HG02678 (cell line): ENCODE measurements around the gene SMURF1.
"Not testable (repeated sequence)": the region's sequence is repeated elsewhere in the genome, so short reads cannot be mapped to it uniquely, and the experiment has no call there.

ENCODE experiments used
- ATAC-seq: cut with Tn5 transposase; IDR thresholded peaks from one replicate; pipeline ENCODE4 v1.9.1; 2021; ENCODE audit warnings: mild to moderate bottlenecking, moderate library complexity; ENCODE audit not compliant: unreplicated experiment

Gene SMURF1

DNA sequence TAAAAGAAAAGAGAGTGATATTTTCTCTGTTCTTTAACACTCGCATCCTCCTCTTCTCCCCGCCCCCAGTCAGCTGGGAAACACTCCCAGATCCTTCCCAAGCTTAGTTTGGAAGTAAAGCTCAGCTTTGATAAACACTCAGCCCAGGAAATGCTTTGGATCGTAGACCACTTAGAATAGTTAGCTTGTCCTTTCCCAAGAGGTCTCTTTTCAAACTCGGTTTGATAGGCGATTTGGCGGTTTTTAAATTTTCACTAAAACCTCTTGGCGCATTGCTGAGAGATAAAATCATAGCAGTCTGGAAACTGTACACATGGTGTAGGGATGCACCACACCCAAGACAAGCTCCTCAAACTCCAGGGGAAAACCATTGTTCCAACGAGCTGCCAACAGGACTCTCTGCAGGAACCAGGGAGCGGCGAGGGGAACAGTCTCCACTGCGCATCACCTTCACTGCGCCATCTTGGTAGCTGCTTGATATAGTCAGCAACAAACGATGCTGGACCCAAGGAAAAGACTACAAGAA is 22.3 kb downstream of the SMURF1 start:
- ATAC-seq: no peak

DNA sequence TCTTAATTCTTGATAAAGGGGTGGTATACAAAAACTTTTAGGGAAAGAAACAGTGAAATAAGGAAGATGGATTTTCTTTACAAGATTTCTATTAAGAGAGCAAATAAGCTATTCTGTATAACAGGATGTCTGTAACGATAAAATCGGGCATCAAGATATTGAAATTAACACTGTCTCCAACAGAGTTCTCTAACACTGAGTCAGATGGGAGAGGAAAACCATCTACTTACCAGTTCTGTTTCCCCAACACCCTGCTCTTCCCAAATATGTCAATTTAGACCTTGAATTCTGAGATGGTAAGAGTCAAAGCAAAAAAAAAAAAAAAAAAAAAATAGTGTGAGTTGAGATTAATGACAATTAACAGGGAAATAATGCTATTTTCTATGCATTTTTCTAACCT is 23.0 kb downstream of the SMURF1 start:
- no peak for ATAC-seq

DNA sequence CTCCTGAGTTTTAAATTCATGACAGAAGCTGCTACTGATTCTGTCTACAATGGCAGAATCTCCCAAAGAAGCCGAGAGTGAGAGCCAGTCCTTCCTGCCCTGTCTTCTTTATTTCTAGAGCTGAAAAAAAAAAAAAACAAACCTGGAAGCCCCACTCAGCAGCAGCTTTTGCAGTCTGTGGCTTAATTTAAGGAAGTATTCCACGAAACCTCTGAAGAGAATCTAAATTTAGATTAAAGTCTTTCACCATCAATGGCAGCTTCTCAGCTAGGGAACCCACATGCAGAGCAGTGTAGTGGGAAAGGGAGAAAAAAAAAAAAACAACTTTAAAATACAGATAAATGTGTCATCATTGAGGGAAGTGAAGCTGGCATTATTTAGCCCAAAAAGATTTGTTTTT is 23.4 kb downstream of the SMURF1 start:
- ATAC-seq: no peak

DNA sequence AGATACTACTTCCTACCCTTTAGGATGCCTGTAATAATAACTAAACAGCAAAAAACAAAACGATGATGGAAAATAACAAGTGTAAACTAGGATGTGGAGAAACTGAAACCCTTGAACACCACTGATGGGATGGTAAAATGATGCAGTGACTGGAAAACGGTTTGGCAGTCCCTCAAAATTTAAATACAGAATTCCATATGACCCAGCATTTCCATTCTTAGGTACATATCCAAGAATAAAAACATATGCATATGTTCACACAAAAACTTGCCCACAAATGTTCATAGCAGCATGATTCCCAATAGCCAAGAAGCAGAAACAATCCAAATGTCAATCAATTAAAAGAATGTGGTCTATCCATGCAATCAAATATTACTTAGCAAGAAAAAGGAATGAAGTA is 25.8 kb downstream of the SMURF1 start:
- ATAC-seq: no peak

DNA sequence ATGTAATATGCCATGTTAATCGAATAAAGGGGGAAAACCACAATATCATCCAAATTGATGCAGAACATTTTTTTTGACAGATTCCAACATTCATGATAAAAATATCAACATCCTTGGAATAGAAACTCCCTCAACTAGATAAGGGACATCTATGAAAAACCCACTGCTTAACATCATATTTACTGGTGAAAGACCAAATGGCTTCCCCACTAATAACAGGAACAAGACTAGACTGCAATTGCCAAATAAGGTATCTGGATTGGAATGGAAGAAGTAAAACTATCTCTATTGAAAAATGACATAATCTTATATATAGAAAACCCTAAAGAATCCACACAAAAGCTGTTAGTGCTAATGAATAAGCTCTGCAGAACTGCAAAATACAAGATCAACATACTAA is 27.8 kb downstream of the SMURF1 start:
- no peak for ATAC-seq

DNA sequence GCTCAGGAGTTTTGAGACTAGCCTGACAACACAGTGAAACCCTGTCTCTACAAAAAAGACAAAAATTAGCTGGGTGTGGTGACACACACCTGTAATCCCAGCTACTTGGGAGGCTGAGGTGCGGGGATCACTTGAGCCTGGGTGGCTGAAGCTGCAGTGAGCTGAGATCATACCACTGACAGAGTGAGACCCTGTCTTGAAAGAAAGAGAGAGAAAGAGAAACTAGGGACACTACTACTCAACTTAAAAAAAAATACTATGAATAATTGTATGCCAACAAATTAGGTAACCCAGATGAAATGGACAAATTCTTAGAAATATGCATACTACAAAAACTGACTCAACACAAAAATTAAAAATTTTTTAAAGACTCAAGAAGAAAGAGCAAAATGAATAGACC is 28.5 kb downstream of the SMURF1 start:
- no peak for ATAC-seq

DNA sequence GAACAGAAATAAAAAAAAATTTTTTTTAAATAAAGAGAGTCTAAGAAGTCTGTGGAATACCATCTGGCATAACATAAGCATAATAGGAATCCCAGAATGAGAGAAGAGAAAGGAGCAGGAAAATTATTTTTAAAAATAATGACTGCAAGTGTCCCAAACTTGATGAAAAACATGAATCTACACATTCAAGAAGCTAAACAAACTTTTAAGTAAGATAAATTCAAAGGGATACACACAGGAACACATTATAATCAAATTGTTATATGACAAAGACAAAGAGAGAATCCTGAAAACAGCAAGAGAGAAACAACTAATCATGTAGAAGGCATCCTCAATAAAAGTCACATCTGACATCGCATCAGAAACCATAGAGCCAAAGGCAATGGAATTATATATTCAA is 30.9 kb downstream of the SMURF1 start:
- no peak for ATAC-seq

DNA sequence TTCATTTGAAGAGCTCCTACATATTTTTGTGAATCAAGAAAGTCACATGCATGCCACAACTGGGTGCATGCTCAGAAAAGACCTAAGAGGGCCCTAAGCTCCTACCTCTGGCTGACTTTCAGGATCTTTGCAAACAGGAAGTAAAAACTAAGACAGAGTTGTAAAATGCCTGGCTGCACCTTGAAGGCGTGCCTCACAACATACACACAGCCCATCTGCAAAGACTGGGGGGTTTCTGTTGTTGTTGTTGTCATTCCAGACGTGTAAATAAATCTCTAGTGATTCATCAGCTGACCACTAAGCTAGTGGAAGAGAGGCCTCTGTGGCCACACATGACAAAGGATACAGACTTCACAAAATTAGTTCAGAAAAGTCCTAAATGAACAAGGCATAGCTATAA is 31.8 kb downstream of the SMURF1 start:
- peak; percentile 77 for ATAC-seq

DNA sequence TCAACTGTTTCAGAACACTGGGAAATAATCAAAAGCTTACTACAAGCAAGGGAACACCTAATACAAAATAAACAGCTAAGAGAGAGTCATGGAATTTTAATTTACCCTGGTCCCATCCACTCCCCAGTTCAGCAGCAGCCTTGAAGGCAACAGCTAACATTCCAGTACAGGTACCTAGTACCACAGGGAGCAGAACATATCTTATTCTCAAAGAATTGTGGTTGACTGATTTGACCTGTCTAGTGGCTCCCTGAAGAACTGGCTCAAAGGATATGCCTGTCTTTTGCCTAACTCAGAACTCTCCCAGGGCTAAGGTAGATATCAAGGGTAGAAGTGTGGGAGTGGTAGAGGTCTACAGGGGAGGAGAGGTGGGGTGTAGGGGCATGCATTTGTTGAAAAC is 32.3 kb downstream of the SMURF1 start:
- no peak for ATAC-seq

DNA sequence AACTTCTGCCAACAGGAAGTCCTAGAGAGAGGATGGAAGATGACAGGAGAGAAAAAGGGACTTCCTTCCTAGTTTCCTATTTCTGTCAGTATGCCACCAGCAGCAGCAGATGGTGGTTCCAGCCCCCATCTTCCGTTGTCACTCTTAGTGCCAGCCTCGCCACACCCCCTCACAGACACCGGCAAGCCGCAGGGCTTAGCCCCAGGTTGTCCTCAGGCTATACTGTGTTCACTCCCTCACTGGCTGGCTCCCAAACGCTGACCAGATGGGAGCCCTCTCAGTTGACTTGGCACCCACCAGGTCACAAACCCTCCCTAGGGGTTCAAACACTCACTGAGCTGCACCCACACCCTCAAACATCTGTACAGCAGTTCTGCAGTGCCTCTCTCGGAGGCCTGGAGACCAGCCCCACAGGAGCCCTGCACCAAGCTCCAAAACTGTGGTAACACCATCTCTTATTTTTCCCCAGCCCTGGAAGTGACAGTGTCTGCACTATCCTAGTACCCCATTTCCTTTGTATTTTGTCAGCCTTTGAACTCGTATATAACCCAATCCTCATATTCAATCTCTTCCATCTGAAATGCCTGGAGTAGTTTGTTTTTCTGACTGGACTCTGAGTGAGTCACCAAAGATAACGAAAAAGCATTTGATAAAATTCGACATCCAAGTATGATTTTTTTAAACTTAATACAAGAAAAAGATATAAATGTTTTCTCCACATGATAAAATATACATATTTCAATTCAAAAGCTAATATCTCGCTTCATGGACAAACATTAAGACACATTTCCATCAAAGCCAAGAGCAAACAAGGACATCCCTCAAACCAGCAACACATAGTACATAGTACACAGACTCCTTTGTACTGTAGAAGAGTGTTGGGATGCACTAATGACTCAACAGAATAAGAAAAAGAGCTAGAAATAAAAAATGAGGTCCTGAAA is 34.5 kb downstream of the SMURF1 start:
- ATAC-seq: no peak

DNA sequence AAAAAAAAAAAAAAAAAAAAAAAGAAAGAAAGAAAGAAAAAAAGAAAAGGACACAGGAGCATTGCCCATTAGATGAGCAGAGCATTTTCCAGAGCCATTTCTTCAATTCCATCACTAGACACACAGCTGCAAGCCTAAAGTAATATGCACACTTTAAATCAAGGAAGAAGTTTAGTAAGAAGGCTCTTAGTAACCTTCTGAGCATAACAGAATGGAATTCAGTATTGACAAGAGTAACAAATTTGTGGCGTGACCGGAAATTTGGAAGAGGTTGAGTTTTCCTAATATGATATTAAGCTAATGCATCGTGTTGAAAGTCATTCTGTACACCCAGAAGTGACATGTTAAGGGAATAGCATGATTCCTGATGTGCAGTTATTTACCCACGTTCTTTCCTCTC is 35.3 kb downstream of the SMURF1 start:
- no peak for ATAC-seq

DNA sequence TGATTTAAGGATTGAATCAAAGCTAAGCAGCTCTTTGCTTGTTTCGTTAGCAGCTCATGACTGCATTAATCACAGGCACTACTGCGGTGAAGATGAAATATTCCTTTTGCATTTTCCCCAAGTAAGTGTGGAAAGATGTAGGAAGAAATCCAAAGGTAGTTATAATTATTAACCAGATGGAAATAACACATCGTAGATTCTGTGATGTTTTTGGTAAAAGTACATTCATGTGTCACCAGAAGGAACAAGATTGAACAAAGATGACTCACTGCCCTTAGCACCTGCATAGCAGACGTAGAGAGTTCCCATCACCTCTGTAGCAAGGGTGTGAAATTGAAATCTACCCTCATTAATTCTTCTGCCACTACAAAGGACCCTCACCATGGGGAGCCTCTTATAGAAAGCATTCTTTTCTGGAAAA is 37.1 kb downstream of the SMURF1 start:
- ATAC-seq: no peak

DNA sequence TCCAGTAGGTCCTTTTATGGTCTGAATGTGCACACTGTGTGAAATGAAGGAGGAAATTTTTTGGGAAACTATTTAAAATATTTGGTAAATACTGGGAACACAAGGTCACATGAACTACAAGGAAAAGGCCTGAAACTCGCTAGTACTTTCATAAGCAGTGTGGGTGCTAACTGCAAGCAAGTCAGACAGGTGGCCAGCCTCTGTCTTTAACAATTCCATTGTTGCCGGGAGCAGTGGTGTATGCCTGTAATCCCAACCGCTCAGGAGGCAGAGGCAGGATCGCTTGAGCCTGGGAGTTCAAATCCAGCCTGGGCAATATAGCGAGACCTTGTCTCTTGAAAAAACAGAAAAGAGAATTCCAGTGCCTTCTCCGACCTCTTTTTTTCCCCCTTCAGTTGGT is 37.5 kb downstream of the SMURF1 start:
- ATAC-seq: no peak

DNA sequence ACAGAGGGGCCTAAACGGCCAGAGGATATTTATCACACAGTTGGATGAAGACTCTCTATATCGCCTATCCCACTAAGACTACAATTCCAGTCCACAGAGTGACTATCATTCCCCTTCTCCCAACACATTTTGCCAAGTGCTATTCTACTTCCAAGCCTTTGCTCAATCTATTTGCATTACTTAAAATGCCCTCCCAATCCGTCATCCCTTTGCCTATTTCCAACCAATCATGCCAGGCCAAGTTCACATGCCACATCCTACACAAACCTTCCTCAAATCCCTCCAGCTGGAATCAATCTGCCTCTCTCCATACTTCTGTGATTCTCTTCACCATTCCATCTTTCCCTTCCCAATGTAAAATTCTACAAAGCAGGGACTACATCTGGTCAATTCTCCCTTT is 38.2 kb downstream of the SMURF1 start:
- no peak for ATAC-seq

DNA sequence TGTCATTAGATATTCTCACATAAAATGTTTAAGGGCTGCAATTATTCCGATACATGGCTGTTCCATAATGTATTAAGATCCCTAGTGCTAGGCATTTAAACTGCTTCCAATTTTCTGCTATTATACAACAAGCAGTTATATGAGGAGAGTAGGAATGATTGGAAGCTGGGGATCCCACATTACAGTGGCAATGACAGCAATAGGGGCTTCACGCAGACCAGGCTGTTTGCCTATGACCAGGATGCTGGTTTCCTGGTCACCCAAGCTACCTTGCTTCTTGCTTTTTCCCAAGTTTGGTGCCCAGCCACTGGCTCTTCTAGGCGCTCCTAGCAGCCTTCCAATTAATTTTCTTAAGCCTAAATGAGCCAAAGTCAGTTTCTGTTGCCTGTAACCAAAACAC is 39.3 kb downstream of the SMURF1 start:
- ATAC-seq: no peak

DNA sequence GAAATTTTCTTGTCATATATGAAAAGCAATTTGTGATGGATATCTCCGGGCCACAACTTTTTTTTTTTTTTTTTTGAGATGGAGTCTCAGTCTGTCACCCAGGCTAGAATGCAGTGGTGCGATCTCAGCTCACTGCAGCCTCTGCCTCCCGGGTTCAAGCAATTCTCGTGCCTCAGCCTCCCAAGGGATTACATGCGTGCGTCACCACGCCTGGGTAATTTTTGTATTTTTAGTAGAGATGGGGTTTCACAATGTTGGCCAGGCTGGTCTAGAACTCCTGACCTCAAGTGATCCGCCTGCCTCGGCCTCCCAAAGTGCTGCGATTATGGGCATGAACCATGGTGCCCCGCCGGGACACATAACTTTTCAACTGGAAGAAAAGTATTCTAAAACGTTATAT is 40.1 kb downstream of the SMURF1 start:
- not testable (repeated sequence) for ATAC-seq

DNA sequence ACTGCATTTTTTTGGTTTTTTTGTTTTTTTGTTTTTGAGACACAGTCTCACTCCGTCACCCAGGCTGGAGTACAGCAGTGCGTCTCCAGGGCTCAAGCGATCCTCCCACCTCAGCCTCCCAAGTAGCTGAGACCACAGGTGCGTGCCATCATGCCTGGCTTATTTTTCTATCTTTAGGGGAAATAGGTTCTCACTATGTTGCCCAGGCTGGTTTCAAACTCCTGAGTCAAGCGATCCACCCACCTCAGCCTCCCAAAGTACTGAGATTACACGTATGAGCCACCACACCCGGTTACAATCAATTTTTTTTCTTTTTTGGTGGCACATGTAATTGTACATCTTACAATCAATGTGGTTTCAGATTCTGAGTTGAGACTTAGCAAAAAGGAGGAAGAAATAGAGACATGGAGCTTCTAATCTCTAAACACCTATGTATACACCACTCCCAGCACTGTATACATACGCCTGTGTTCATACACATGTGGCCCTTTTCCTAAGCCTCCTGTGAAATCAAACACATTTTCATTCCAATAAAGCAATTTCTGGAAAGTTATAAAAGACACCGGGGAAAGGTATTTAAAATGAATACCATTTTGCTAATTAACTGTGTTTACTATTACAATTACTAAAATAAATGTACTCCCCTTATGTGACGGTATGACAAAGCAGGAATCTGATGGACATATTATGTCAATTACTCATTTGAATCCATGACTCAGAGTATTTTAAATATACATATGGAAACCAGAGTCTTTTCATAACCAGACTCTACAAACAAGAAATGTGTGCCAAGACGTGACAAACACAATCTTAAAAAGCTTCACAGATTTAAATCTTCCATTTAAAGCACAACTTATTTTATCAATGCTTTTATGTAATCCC is 40.9 kb downstream of the SMURF1 start:
- no peak for ATAC-seq

DNA sequence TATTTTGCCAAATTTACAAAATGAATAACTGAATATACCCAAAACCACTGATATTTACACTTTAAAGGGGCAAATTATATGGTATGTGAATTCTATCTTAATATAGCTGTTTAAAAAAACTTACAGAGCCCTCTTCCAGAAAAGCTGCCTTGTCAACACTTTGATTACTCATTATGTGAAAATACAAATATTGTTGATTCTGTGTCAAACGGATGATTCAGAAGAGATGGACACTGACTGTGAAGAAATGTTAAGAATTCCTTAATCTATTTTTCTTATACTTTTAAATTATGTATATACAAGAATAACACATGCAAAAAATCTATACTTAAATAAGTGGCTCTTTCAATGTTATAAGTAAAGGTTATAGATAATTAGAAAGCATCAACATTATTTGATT is 41.5 kb downstream of the SMURF1 start:
- ATAC-seq: no peak

DNA sequence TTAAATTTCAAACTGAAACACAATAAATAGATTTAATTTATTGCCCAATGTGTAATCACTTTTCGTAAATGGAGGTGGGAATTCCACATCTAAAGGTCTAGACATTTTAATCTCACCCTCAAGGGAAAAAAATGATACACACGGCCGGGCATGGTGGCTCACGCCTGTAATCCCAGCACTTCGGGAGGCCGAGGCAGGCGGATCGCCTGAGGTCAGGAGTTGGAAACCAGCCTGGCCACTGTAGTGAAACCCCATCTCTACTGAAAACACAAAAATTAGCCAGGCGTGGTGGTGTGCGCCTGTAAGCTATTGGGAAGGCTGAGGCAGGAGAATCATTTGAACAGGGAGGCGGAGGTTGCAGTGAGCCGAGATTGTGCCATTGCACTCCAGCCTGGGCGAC is 42.4 kb downstream of the SMURF1 start:
- not testable (repeated sequence) for ATAC-seq

DNA sequence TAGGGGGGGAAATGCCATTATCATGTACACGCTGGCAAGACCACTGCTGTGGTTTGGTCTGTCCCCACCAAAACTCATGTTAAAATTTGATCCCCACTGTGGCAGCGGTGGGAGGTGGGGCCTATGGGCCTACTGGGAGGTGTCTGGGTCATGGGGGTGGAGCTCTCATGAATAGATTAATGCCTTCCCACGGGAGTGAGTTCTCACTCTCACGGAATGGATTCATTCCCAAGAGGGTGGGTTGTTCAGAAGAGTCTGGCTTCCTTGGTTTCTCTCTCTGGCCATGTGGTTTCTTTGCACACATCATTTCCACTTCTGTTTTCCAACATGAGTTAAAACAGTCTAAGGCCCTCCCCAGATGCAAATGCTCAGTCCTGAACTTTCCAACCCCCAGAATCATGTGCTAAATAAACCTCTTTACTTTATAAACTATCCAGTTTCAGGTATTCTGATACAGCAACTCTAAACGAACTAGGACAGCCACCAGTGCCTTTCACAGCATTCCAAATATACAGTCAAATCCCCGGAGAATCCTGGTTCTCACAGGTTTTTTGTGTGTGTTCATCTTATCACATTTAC is 44.3 kb downstream of the SMURF1 start:
- ATAC-seq: no peak

DNA sequence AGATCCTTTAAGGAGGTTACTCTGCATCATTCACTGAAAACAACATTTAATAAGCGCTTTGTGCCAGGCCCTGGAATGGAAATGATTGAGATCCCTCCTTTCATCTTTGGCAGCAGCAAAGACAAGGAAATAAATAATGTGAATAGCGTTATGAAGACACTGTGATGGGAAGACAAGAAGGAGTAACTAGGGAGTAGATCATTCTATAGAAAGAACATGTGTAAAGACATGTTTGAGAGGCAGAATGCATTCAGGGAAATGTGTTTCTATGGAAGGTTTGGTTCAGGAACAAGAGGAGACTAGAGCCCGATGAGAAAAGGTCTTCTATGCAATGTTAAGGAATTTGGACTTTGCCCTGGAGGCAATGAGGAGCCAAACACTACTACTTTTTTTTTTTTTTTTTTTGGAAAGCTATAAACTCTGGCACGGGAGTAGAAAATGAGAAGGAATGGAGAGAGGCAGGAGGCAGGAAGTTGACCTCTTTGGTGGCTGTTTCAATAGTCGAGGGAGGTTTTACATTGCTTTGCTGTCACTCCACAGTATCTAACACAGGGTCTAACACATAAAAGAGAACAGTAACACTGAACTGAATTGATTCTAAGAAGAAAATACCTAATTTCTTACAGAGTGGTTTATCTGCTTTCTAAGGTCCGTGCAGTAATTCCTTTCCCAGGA is 44.9 kb downstream of the SMURF1 start:
- ATAC-seq: no peak
